Measurements from ENCODE around the gene BMP5. TPM values are rescaled to one million over a fixed set of nuclear protein-coding genes. Genes with fewer than 3 reads are reported as not detected.
A peak's percentile ranks its signal among the peaks of the same experiment; 100 is the strongest.

The BMP5 gene
- total and polyA plus RNA-seq, 2 donors from 2014 or later = 0.76 to 0.86 TPM

GRCh38 chr6:55714831-55715230 lies 160.6 kb downstream of the BMP5 start:
- Histone ChIP-seq H3K4me3 (ENCODE audit: low read length in 3 of 3) (no peak overlapping the region), H3K36me3 (ENCODE audit: control insufficient read depth in 2 of 3, insufficient read depth in 3 of 3, low read length in 3 of 3) (no peaks in the 10 kb centered on the region), H3K27ac (ENCODE audit: low read depth in 2 of 2, low read length in 2 of 2) (no peak overlapping the region), H3K27me3 (ENCODE audit: control insufficient read depth, insufficient read depth, low read length) (no peaks in the 10 kb centered on the region), H3K9me3 (ENCODE audit: control insufficient read depth in 2 of 3, insufficient read depth in 1 of 3, low read length in 3 of 3) (no peaks in the 10 kb centered on the region), H3K4me1 (ENCODE audit: control insufficient read depth in 2 of 3, insufficient read depth in 2 of 3, low read depth in 1 of 3, low read length in 3 of 3) (peaks cover 0 to 2% (median 0%) of the 10 kb centered on the region in 3 donors), H3K9ac (ENCODE audit: low read length in 3 of 3) (no peak overlapping the region)
- no peak for TF ChIP-seq CTCF (IDR thresholded peaks at IDR 0.05; ENCODE audit: borderline replicate concordance, extremely low read depth, insufficient read depth)
- FAIRE-seq (no peak), DNase-seq (no peak)
- intact Hi-C loops (cut with DNase I) = no loop called here

GRCh38 chr6:55713436-55713835 lies 162.0 kb downstream of the BMP5 start:
- no peak for TF ChIP-seq CTCF (IDR thresholded peaks at IDR 0.05; ENCODE audit: borderline replicate concordance, extremely low read depth, insufficient read depth)
- H3K4me3 ChIP-seq (ENCODE audit: low read length in 3 of 3) = no peak overlapping the region
- H3K27me3 ChIP-seq (ENCODE audit: control insufficient read depth, insufficient read depth, low read length) = no peaks in the 10 kb centered on the region
- H3K4me1 ChIP-seq (ENCODE audit: control insufficient read depth in 2 of 3, insufficient read depth in 2 of 3, low read depth in 1 of 3, low read length in 3 of 3) = peaks cover 0 to 2% (median 0%) of the 10 kb centered on the region in 3 donors
- no peak overlapping the region for H3K27ac ChIP-seq (ENCODE audit: low read depth in 2 of 2, low read length in 2 of 2)
- no peaks in the 10 kb centered on the region for H3K9me3 ChIP-seq (ENCODE audit: control insufficient read depth in 2 of 3, insufficient read depth in 1 of 3, low read length in 3 of 3)
- intact Hi-C loops (cut with DNase I) = no loop called here
- no peaks in the 10 kb centered on the region for H3K36me3 ChIP-seq (ENCODE audit: control insufficient read depth in 2 of 3, insufficient read depth in 3 of 3, low read length in 3 of 3)
- no peak overlapping the region for H3K9ac ChIP-seq (ENCODE audit: low read length in 3 of 3)
- no peak for FAIRE-seq
- DNase-seq = peak in 2 of 5 donors; percentile 17 to 60

- Histone ChIP-seq H3K4me1 (ENCODE audit: control insufficient read depth in 2 of 3, insufficient read depth in 2 of 3, low read depth in 1 of 3, low read length in 3 of 3) (peaks cover 0 to 2% (median 0%) of the 10 kb centered on the region in 3 donors), H3K9me3 (ENCODE audit: control insufficient read depth in 2 of 3, insufficient read depth in 1 of 3, low read length in 3 of 3) (no peaks in the 10 kb centered on the region), H3K36me3 (ENCODE audit: control insufficient read depth in 2 of 3, insufficient read depth in 3 of 3, low read length in 3 of 3) (no peaks in the 10 kb centered on the region), H3K27me3 (ENCODE audit: control insufficient read depth, insufficient read depth, low read length) (no peaks in the 10 kb centered on the region), H3K4me3 (ENCODE audit: low read length in 3 of 3) (no peak overlapping the region), H3K27ac (ENCODE audit: low read depth in 2 of 2, low read length in 2 of 2) (no peak overlapping the region), H3K9ac (ENCODE audit: low read length in 3 of 3) (no peak overlapping the region)
- FAIRE-seq = no peak
- TF ChIP-seq CTCF (IDR thresholded peaks at IDR 0.05; ENCODE audit: borderline replicate concordance, extremely low read depth, insufficient read depth) = no peak
- no peak for DNase-seq
- intact Hi-C loops (cut with DNase I) = no loop called here
Observed at GRCh38 chr6:55708711-55709110, 166.7 kb downstream of the BMP5 start.
